Cardiac muscle cell (in vitro differentiated cells and primary cell): Measurements from ENCODE around the gene ANO5. TPM values are rescaled to one million over a fixed set of nuclear protein-coding genes. Genes with fewer than 3 reads are reported as not detected.

Experiments
- DNase-seq, 2 donors: peaks; one replicate each; pipeline versions ENCODE4 v3.0.0 to v3.0.0-alpha.2; 2010 to 2017; ENCODE audit warnings: low read depth in 1 of 2, low spot score in 1 of 2
- H3K27ac ChIP-seq: fragments of 200-600 bp; sonication (generic); 2 replicates; pipeline ENCODE4 v1.5.1; 2016
- H3K27me3 ChIP-seq: fragments of 200-600 bp; sonication (generic); 2 replicates; pipeline ENCODE4 v1.6.0; 2016; ENCODE audit warnings: control low read depth
- H3K36me3 ChIP-seq: fragments of 200-600 bp; sonication (generic); 2 replicates; pipeline ENCODE4 v1.5.1; 2016; ENCODE audit warnings: control low read depth
- H3K4me1 ChIP-seq: fragments of 200-600 bp; sonication (generic); 2 replicates; pipeline ENCODE4 v1.8.1; 2017; ENCODE audit warnings: low read depth, mild to moderate bottlenecking, mixed run types
- H3K4me3 ChIP-seq: fragments of 200-600 bp; sonication (generic); 2 replicates; pipeline ENCODE4 v1.5.1; 2016; ENCODE audit warnings: mild to moderate bottlenecking
- H3K9me3 ChIP-seq: fragments of 200-600 bp; sonication (generic); 2 replicates; pipeline ENCODE4 v1.5.1; 2017; ENCODE audit warnings: low read depth, mild to moderate bottlenecking, control low read depth
- polyA plus RNA-seq: library from polyadenylated mRNA; unstranded; fragments of >200 nt; fragmentation: Nextera tagmentation; extraction: Ambion mirVana; gene quantifications from 2 replicates; pipeline ENCODE4 v1.2.1, GENCODE V29; 2016
- total RNA-seq: library from RNA; depleted of rRNA; stranded (reverse); fragments of >200 nt; gene quantifications from 2 replicates; pipeline ENCODE4 v1.2.3, GENCODE V29; 2016
- TF ChIP-seq, protein P1 (sequence below): IDR thresholded peaks from 2 replicates; pipeline ENCODE4 v1.5.1; 2012; ENCODE audit warnings: low read depth, mild to moderate bottlenecking, low read length

The ANO5 gene
- total and polyA plus RNA-seq, 2 experiments from 2014 or later: 5.3 to 10.9 TPM

DNA sequence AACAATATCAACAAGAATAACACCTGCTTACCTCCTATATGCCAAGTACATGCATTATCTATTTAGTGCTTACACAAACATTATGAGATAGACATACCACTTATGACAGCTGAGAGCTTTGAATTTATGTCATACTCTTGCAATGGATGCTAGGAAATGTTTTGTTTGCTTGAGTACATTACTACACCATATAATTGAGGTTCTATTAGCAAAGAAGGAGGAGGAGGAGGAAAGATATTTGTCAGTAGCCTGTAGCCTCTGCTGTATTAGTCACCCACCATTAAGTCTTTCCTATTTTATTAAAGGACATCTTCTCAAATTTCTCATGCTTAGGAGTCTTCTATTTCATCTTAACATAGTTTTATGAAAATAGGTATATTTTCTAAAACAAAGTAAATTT, 6.4 kb downstream of the ANO5 start:
- H3K4me1 ChIP-seq: peaks cover 15% of the 10 kb centered on the region
- H3K4me3 ChIP-seq: no peak overlapping the region
- TF ChIP-seq, protein P1, sequence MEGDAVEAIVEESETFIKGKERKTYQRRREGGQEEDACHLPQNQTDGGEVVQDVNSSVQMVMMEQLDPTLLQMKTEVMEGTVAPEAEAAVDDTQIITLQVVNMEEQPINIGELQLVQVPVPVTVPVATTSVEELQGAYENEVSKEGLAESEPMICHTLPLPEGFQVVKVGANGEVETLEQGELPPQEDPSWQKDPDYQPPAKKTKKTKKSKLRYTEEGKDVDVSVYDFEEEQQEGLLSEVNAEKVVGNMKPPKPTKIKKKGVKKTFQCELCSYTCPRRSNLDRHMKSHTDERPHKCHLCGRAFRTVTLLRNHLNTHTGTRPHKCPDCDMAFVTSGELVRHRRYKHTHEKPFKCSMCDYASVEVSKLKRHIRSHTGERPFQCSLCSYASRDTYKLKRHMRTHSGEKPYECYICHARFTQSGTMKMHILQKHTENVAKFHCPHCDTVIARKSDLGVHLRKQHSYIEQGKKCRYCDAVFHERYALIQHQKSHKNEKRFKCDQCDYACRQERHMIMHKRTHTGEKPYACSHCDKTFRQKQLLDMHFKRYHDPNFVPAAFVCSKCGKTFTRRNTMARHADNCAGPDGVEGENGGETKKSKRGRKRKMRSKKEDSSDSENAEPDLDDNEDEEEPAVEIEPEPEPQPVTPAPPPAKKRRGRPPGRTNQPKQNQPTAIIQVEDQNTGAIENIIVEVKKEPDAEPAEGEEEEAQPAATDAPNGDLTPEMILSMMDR: no peak
- H3K27me3 ChIP-seq: no peaks in the 10 kb centered on the region
- H3K9me3 ChIP-seq: no peaks in the 10 kb centered on the region
- DNase-seq: no peak
- H3K27ac ChIP-seq: no peak overlapping the region
- no peaks in the 10 kb centered on the region for H3K36me3 ChIP-seq

DNA sequence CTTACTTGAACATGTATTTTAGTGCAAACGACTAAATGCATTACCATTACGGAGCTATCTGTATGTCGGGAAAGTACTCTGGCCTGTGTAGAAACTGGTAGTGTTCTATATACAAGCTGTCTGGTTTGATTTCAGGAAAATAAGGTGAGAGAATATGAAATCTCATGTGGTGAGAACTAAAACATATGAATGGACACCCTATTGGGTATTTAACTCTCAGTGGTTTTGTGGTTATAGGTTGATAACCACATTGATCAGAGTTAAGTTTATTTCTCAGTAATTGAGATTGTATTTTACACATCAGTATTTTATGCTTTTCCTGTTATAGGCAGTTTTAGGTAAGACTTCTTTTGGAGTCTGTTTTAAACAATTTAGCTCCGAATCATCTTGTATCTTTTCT, 10.4 kb downstream of the ANO5 start:
- TF ChIP-seq, protein P1: no peak
- Histone ChIP-seq H3K4me1 (peaks cover 11% of the 10 kb centered on the region), H3K27ac (no peak overlapping the region), H3K36me3 (no peaks in the 10 kb centered on the region), H3K9me3 (no peaks in the 10 kb centered on the region), H3K4me3 (no peak overlapping the region), H3K27me3 (no peaks in the 10 kb centered on the region)
- no peak for DNase-seq

DNA sequence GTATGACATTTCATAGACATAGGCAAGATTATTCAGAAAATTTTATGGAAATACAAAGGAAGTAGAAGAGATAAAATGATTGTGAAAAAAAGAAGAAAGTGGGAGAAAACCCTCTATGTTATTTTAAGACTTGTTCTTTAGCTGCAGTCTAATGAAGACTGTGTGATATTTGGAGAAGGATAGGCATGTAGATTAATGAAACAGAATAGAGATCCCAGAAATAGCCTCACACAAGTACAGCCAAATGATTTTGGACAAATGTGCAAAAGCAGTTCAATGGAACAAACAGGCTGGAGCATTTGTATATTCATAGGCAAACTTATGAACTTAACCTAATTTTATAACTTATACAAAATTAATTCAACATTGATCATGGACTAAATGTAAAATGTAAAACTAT, 14.3 kb downstream of the ANO5 start:
- Histone ChIP-seq H3K27ac (no peak overlapping the region), H3K27me3 (no peaks in the 10 kb centered on the region), H3K4me1 (peaks cover 20% of the 10 kb centered on the region), H3K9me3 (no peaks in the 10 kb centered on the region), H3K36me3 (no peaks in the 10 kb centered on the region), H3K4me3 (no peak overlapping the region)
- DNase-seq: no peak
- TF ChIP-seq, protein P1: no peak

DNA sequence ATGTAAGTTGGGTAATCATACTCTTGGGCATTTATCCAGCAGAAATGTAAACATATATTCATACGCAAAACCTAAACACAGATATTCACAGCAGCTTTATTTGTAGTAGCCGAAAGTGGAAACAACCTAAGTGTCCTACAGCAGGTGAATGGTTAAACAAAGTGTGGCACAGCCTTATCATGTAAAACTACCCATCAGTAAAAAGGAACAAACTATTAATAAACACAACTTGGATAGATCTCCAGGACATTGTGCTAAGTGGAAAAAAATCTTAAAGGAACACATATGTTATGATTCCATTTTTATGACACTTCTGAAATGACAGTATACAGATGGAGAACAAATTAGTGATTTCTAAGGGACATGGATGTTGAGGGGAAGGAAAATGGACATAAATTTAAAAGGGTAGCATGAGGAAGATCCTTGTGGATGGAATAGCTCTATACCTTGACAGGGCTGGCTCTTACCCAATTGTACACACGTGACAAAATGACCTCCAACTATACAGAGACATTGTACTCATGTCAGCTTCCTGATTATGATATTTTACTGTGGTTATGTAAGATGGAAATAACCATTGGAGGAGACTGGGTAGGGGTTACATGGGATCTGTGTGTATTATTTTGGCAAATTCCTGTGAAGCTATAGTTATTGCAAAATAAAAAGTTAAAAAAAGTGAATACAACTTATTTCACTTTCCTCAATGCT, 15.4 kb downstream of the ANO5 start:
- Histone ChIP-seq H3K27ac (no peak overlapping the region), H3K27me3 (no peaks in the 10 kb centered on the region), H3K4me3 (no peak overlapping the region), H3K36me3 (no peaks in the 10 kb centered on the region), H3K4me1 (peaks cover 20% of the 10 kb centered on the region), H3K9me3 (no peaks in the 10 kb centered on the region)
- TF ChIP-seq, protein P1: no peak
- no peak for DNase-seq

DNA sequence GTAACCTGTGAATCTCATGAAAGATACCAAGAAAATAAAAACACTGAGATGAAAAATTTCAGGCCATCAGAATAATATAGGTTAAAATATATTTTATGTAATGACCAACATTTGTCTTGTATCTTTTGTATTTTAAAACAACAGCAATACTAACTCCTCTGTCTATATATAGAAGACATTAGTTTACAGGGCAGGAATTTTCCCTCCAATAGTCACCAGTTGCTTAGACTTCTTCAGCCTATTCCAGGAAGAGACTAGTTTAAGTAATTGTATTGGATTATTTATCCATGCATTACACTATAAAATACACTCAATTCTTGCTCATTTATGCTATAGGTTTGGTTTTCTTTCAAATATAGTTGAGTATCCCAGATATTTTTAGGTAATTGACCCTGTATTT, 24.1 kb downstream of the ANO5 start:
- no peaks in the 10 kb centered on the region for H3K27me3 ChIP-seq
- peaks cover 10% of the 10 kb centered on the region for H3K4me1 ChIP-seq
- H3K4me3 ChIP-seq: no peak overlapping the region
- no peaks in the 10 kb centered on the region for H3K36me3 ChIP-seq
- no peak for DNase-seq
- no peak overlapping the region for H3K27ac ChIP-seq
- no peaks in the 10 kb centered on the region for H3K9me3 ChIP-seq
- TF ChIP-seq, protein P1: no peak

DNA sequence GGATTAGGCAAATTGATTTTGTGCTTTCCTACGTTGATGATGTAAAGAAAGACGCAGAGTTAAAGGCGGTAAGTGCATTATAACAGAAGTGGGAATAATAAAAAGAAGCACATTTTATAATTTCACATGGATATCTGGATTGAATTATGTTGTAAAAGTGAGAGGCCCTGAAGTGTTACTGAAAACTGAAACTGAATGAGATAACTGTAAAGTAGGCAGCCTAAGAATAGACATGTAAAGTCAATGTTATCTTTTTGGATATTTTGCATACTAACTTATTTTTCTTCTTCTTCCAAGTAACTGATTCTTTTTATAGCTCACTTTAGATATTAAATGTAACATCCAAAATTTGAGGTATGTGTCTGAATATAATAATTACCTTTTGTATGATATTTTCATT, 28.3 kb downstream of the ANO5 start:
- DNase-seq: no peak
- Histone ChIP-seq H3K4me1 (peaks cover 16% of the 10 kb centered on the region), H3K27me3 (no peaks in the 10 kb centered on the region), H3K27ac (no peak overlapping the region), H3K36me3 (no peaks in the 10 kb centered on the region), H3K4me3 (no peak overlapping the region), H3K9me3 (no peaks in the 10 kb centered on the region)
- TF ChIP-seq, protein P1: no peak
